CD4-positive, alpha-beta T cell treated with Interleukin-17A for 1 hour (primary cell): Measurements from ENCODE around the gene PLCH2.

Source experiments
- DNase-seq: peaks from one replicate; pipeline ENCODE4 v3.0.0-alpha.2; 2020

PLCH2 gene

DNA sequence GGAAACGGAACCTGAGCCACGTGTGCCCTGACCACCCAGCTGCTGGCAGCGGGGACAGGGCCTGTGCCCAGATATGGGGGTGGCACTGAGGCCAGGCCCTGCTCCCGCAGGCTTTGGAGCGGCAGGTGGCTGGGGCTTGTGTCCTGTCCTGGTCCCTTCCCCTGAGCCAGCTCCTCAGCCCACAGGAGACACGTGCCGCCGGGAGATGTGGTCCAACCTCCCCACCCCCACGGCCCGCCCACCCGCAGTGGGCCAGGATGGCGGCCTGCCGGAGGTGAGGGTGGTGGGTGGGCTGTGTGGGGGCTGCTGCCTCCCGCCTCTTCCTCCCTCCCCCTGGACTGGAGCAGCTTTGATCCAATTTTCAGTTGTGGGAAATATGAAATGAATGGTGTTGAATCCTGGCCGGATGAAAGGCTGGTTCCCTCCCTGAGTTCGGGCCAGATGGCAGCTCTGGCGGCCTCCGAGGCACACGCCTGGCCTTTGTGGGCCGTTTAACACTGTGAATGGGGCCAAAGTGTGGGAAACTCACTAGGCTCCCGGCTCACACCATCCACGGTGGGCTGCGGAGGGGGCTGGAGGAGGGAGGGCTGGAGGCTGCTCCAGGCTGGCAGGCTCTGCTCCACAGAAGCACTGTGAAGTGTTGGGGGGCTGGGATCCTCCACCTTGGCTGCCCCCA lies 56.5 kb downstream of the PLCH2 start:
- no peak for DNase-seq

- no peak for DNase-seq
These were observed 57.3 kb downstream of the PLCH2 start for GRCh38 chr1:2533365-2533764.

DNA sequence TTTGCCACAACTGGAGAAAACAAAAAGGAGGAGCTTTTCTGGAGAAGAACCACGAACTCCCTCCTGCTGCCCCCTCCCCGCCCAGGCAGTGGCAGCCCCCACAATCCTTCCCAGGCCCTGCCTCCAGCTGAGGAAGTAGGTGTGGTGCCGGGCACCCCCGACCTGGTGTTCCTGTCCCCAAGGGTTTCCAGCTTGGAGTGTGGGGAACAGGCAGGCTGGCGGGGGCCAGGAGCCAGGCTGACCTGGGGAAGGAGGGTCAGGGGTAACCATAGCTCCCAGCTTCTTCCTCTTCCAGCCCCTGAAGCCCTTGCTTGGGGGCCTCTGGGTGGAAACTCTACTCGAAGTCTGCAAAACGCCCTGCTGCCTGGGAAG lies 58.2 kb downstream of the PLCH2 start:
- DNase-seq, result no peak

- no peak for DNase-seq
These were observed 58.8 kb downstream of the PLCH2 start for GRCh38 chr1:2534687-2535441.

DNA sequence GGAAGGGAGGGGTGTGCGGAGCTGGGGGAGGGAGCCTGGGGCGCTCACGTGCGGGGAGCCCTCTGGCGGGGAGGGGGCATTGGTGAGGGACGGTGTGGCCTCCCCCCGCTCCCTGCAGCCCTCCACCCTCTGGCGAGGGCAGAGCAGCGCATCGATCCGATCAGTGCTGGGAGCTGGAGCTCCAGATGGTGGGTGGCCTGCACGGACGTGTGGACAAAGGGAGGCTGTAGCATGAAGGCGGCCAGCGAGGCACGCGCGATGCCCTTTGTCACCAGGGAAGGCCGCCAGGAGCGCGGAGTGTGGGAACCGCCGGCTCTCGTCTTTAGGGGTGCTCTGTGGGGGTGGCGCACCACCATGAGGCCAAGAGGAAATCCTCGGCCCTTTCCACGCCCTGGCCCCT lies 59.4 kb downstream of the PLCH2 start:
- no peak for DNase-seq

DNA sequence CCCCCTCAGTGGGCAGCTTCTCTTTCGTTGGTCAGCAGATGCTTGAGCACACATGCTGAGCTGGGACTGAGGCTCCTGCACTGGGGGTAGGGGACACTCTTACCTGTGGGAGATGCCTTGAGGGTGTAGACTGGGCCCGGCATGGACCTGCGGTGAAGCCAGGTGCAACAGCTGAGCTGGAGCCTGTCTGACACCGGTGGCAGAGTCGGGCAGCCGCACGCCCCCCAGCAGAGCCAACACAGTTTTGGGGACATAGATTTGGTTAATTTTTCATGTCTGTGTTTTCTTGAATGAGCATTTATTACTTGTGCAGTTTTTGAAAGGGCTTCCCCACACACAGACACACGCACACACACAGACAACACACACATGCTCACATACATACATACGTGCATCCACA lies 59.9 kb downstream of the PLCH2 start:
- no peak for DNase-seq

DNA sequence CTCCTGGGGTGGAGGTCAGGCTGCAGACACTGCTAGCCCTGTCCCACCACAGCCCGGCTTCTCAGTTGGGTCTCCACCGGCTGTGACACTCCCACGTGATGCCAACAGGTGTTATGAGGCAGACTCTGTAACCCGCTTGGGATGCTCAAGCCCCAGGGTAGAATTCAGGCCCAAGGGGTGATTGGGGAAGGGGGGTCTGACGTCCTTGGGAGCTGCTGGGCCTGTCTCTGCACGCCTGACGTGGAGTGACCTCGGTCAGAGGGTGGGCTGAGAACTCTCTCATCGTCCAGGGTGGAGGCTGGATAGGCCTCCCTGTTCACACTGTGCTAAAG lies 61.7 kb downstream of the PLCH2 start:
- no peak for DNase-seq

DNA sequence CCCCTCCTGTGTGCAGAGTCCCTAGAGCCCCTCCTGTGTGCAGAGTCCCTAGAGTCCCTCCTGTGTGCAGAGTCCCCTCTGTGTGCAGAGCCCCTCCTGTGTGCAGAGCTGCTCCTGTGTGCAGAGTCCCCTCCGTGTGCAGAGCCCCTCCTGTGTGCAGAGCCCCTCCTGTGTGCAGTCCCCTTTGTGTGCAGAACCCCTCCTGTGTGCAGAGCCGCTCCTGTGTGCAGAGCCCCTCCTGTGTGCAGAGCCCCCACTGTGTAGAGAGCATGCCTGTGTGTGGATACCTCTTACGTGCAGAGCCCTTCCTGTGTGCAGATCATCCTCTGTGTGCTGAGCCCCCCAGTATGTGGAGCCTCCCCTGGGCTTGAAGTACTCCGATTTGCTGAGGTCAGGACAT lies 62.3 kb downstream of the PLCH2 start:
- no peak for DNase-seq

GRCh38 chr1:2538872-2539271 lies 62.8 kb downstream of the PLCH2 start:
- no peak for DNase-seq

DNA sequence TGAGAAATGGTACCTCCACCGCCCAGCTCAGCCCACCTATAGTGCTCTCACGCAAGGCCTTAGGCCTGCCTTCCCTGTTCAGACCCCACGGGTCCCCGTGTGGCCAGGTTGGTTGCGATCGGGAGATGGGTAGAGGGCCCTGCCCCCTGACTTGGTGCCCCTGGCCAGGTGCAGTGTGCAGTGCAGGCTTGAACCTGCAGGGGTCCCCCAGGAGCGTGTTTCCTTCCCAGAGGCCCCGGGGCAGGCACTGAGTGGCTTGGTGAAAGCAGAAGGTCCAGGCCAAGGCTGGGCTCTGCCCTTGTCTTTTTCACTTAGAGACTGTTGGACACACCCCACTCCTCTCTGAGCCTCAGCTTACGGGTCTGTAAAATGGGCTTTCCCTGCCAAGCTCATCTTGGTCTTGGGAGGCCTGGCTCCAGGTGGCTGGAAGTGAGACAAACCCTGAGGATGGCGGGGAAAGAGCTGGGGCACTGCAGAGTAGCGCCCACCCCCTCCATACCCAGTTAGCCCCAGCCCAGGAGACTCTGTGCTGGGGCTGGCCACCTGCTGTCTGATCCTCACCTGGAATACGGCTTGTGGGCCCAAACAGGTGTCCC lies 63.3 kb downstream of the PLCH2 start:
- peak; percentile 45 for DNase-seq

DNA sequence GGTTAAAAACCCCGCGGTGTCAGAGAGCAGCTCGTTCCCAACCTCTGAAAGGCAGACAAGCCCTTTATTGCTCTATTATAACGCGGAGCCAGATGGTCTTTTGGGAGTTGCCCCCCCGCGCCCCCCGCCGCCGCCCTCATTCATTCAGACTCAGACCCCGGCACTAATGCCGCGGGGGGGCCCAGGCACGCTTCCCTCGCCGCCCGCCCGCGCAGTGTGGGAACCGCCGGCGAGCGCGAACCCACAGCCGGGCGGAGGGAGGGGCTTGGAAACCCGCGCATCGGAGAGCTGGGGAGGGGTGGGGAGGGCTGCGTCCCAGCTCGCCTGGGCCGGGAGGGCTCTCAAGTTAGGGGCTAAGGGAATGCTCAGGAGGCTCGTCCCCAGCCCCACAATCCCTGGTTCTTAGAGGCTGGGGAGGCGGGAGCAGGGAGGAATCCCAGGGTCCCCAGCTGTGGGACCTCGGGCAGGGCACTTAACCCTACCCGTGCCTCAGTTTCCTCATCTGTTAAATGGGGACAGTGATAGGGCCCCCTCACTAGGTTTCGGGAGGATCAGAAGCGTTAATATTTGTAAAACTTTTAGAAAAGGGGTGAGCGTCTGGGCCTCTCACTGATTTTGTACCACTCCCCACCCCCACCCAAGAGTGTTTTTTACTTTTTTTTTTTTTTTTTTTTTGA lies 64.9 kb downstream of the PLCH2 start:
- DNase-seq, result no peak

- no peak for DNase-seq
These were observed 65.6 kb downstream of the PLCH2 start for GRCh38 chr1:2541619-2542245.

- no peak for DNase-seq
These were observed 66.3 kb downstream of the PLCH2 start for GRCh38 chr1:2542246-2542915.

DNA sequence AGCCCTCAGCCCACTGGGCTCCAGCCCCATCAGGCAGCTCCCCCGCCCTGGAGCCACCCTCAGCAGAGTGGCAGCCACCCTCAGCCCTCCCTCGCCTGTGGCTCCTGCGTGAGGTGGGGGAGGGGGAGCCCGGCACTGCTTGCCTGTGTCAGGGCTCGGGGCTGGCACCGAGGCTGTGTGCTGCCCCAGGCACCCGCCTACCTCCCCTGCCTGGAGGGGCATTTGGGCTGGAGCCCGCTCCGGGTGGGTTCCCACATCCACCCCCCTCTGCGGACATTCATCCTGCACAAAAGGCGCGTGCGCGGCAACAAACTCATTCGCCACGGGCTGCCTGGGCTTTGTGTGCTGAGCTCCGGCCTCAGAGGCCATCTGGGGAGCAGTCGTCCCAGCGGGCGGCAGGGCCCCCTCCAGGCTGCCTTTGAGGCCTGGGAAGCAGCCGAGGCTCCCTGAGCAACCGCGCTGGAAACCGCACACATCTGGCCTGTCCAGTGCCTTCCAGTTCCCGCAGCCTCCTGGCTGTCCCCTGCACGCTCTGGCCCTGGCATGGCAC lies 67.5 kb downstream of the PLCH2 start:
- DNase-seq, result peak; percentile 57

DNA sequence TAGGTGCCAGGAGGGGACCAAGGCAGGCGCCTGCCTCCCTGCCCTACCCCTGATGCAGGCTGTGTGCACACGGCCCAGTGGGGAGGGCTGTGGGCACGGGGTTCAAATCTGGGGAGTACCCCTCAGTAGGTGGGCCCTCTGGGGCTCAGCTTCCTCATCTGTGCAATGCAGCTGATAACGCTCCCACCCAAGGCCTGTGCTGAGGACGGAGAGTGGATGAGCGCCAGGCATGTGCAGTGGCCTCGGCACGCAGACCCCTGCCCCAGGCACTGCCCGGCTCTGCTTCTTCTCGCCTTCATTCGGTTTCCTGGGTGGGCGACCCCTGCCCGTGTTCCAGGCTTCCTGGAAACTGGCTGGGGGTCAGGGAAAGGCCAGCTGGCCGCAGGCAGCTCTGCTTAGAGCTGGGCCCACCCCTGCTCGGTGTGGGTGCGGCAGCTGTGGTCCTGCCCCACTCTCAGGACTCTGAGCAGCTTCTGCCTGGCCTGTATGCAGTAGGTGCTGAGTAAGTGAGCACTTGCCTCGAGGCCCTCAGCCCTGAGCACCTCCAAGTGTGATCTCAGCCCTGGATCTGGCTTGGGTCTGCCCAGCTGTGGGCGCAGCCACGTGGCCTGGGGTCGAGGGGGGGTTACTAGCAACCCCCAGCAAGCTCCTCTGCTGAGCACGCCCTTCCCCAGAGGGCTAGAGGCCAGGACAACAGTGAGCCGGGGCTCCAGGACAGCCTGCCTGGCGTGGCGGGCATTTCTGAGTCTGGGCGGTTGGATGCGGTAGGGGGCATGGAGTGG lies 68.2 kb downstream of the PLCH2 start:
- DNase-seq, result no peak

DNA sequence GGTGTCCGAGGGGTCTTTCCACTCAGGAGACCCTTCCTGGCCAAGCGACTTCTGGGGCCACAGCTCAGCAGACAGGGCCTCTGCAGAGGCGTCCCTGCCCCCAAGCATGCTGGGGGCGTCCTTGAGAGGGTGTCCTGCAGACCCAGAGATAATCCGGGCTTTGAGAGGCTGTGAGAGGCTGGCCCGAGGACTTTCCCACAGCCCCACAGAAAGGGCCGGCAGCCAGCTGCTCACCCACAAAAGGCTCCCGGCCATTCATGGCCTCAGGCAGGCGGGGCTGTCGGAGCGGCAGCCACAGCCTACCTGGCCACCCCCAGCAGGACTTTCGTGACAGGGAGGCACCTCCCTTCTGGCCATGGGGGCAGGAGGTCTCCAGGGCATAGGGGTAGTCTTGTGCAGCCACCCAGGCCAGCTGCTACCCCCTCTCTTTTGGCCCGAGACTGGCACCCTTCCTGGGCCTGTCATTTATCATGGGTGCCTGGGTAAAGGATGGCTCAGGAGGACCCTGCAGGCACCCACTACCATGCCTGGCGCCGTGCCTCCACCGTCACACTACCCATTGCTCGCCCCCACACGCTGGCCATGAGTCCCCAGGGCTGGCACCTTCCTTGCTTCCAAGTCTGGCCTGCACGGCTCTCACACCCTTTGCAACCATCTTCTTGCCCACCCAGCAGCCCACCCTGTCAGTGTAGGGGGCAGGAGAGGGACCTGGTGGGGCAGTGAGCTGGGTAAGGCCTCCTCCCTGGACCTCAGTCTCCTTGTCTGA lies 69.0 kb downstream of the PLCH2 start:
- no peak for DNase-seq

DNA sequence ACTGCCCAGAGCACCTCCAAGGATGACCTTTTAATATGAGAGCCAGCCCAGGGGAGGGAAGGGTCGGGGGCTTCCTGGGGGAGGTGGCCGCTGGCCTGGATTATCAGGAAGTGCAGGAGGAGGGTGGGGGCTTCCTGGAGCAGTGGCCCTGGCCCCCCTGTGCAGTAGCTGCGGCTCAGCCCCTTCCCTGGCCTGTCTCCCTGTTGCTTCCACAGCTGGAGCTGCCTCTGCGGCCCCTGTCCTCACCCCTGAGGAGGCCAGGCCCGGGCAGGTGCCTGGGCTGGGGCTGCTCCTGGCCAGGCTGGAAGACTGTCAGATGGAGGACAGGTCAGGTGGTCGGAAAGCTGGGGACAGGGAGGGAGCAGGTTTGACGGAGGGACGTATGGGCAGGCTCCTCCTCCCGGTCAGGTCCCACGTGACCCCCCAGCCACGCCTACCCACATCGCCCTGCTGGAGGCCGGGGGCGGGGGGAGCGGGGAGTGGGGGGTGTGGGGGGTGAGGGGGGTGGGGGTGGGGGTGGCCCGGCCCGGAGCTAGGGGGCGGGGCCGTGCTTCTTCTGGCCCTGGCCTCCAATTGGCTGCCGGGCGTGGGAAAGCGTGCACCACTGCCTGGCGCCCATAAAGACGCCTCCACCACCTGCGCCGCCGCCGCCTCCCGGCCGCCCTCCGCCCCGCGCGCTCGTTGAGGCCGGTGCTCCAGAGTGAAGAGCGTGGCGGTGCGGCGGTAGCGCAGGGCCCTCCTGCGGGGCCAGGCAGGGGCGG lies 69.8 kb downstream of the PLCH2 start:
- peak; percentile 94 for DNase-seq

GRCh38 chr1:2546515-2547209 lies 70.6 kb downstream of the PLCH2 start:
- peak; percentile 92 for DNase-seq
